GM15510 (cell line): Measurements from ENCODE around the gene SLC9A8.

Experiments
- POLR2A ChIP-seq: IDR thresholded peaks from 3 replicates; pipeline ENCODE4 v1.6.1; 2011; ENCODE audit warnings: borderline replicate concordance; ENCODE audit not compliant: insufficient read length; ENCODE audit errors: extremely low read depth

Gene SLC9A8

GRCh38 chr20:49812507-49813304 lies at the start of gene SLC9A8:
SLC9A8 (plus strand) TSS chr20:49812828; CDS start chr20:49812923, 95 bp downstream.
- TF ChIP-seq POLR2A = peak; percentile 68

- no peak for TF ChIP-seq POLR2A
Observed at GRCh38 chr20:49762940-49763766, 49.5 kb upstream of the SLC9A8 start.

- no peak for TF ChIP-seq POLR2A
Observed at GRCh38 chr20:49765413-49765736, 47.3 kb upstream of the SLC9A8 start.

- TF ChIP-seq POLR2A = no peak
Observed at GRCh38 chr20:49765846-49766541, 46.6 kb upstream of the SLC9A8 start.

GRCh38 chr20:49766979-49767521 lies 45.6 kb upstream of the SLC9A8 start:
- no peak for TF ChIP-seq POLR2A

- no peak for TF ChIP-seq POLR2A
Observed at GRCh38 chr20:49768204-49769047, 44.2 kb upstream of the SLC9A8 start.

GRCh38 chr20:49769048-49769581 lies 43.5 kb upstream of the SLC9A8 start:
- no peak for TF ChIP-seq POLR2A

GRCh38 chr20:49770634-49771033 lies 42.0 kb upstream of the SLC9A8 start:
- no peak for TF ChIP-seq POLR2A

- no peak for TF ChIP-seq POLR2A
Observed at GRCh38 chr20:49775229-49775693, 37.4 kb upstream of the SLC9A8 start.

GRCh38 chr20:49779972-49780371 lies 32.7 kb upstream of the SLC9A8 start:
- TF ChIP-seq POLR2A = no peak

GRCh38 chr20:49781676-49782075 lies 31.0 kb upstream of the SLC9A8 start:
- TF ChIP-seq POLR2A = no peak

- TF ChIP-seq POLR2A = no peak
Observed at GRCh38 chr20:49784291-49784690, 28.3 kb upstream of the SLC9A8 start.

- TF ChIP-seq POLR2A = no peak
Observed at GRCh38 chr20:49785149-49785851, 27.3 kb upstream of the SLC9A8 start.
